Measurements from ENCODE around the gene IL12RB1. TPM values are rescaled to one million over a fixed set of nuclear protein-coding genes. Genes with fewer than 3 reads are reported as not detected.

The IL12RB1 gene
- total RNA-seq: 7.5 TPM

- peak in 1 of 3 donors; percentile 63 for DNase-seq (ENCODE audit: low read depth in 2 of 3, low spot score in 2 of 3)
Measured at GRCh38 chr19:18086590-18087138, at the start of gene IL12RB1. Gene IL12RB1, minus strand, starts transcription at chr19:18086934. Its CDS starts 111 bp downstream, at chr19:18086823.

GRCh38 chr19:18135712-18136584 is 49.2 kb upstream of the IL12RB1 start:
- DNase-seq (ENCODE audit: low read depth in 2 of 3, low spot score in 2 of 3): no peak

GRCh38 chr19:18131841-18132596 is 45.3 kb upstream of the IL12RB1 start:
- no peak for DNase-seq (ENCODE audit: low read depth in 2 of 3, low spot score in 2 of 3)

GRCh38 chr19:18130523-18131242 is 43.9 kb upstream of the IL12RB1 start:
- DNase-seq (ENCODE audit: low read depth in 2 of 3, low spot score in 2 of 3): no peak

GRCh38 chr19:18128805-18129204 is 42.1 kb upstream of the IL12RB1 start:
- no peak for DNase-seq (ENCODE audit: low read depth in 2 of 3, low spot score in 2 of 3)

GRCh38 chr19:18128044-18128443 is 41.3 kb upstream of the IL12RB1 start:
- DNase-seq (ENCODE audit: low read depth in 2 of 3, low spot score in 2 of 3): no peak

- DNase-seq (ENCODE audit: low read depth in 2 of 3, low spot score in 2 of 3): no peak
Measured at GRCh38 chr19:18126097-18126496, 39.4 kb upstream of the IL12RB1 start.

- no peak for DNase-seq (ENCODE audit: low read depth in 2 of 3, low spot score in 2 of 3)
Measured at GRCh38 chr19:18123819-18124218, 37.1 kb upstream of the IL12RB1 start.

- DNase-seq (ENCODE audit: low read depth in 2 of 3, low spot score in 2 of 3): no peak
Measured at GRCh38 chr19:18122860-18123795, 36.4 kb upstream of the IL12RB1 start.

- DNase-seq (ENCODE audit: low read depth in 2 of 3, low spot score in 2 of 3): no peak
Measured at GRCh38 chr19:18122424-18122823, 35.7 kb upstream of the IL12RB1 start.

GRCh38 chr19:18121166-18121565 is 34.4 kb upstream of the IL12RB1 start:
- DNase-seq (ENCODE audit: low read depth in 2 of 3, low spot score in 2 of 3): no peak

GRCh38 chr19:18120127-18120526 is 33.4 kb upstream of the IL12RB1 start:
- no peak for DNase-seq (ENCODE audit: low read depth in 2 of 3, low spot score in 2 of 3)

GRCh38 chr19:18119717-18120105 is 33.0 kb upstream of the IL12RB1 start:
- no peak for DNase-seq (ENCODE audit: low read depth in 2 of 3, low spot score in 2 of 3)

GRCh38 chr19:18119013-18119716 is 32.4 kb upstream of the IL12RB1 start:
- DNase-seq (ENCODE audit: low read depth in 2 of 3, low spot score in 2 of 3): no peak

- no peak for DNase-seq (ENCODE audit: low read depth in 2 of 3, low spot score in 2 of 3)
Measured at GRCh38 chr19:18118420-18119012, 31.8 kb upstream of the IL12RB1 start.

GRCh38 chr19:18117692-18118378 is 31.1 kb upstream of the IL12RB1 start:
- peak; percentile 88 to 92 (median 92) for DNase-seq (ENCODE audit: low read depth in 2 of 3, low spot score in 2 of 3)

- no peak for DNase-seq (ENCODE audit: low read depth in 2 of 3, low spot score in 2 of 3)
Measured at GRCh38 chr19:18117364-18117691, 30.6 kb upstream of the IL12RB1 start.

GRCh38 chr19:18114483-18114882 is 27.7 kb upstream of the IL12RB1 start:
- no peak for DNase-seq (ENCODE audit: low read depth in 2 of 3, low spot score in 2 of 3)
